ENCODE measurements around the gene PLEKHA3.

Gene PLEKHA3

DNA sequence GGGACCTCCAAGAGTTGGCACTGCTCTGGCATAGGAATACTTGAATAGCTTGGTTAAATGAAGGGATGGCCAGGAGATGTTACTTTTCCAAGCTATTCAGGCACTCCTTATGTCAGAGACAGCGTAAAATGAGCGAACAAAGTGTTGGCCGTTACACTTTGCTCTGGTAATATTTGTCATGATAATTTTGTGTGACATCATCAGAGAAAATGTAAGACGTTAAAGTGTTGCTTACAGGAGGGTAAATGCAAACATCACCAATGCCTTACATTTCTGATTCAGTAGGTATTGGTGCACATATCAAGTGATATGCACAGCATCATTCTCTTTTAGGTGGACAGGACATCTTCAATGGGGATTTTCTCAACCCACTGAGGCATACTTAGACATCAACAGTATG lies 46.0 kb downstream of the PLEKHA3 start:
- no peak for DNase-seq

- no peak for DNase-seq
These were observed 47.3 kb downstream of the PLEKHA3 start for GRCh38 chr2:178527592-178527991.

GRCh38 chr2:178528647-178529046 lies 48.4 kb downstream of the PLEKHA3 start:
- DNase-seq, result no peak

DNA sequence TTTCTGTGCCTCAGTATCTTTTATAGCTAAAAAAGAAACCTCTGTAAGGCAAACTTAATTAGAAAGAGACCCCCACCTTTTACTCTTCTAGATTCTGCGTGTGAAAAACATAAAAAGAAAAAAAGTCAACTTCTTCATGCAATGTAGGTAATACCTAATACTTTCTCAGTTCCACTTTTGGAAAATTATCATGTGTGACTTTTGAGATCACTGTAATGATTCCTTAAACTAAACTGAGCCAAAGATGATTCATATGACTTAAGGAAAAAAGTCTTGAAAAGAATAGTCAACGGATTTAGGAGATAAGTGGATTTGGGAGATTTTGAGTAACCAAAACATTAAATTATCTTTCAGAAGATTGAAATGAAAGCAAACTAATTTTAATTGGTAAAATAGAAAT lies 48.9 kb downstream of the PLEKHA3 start:
- DNase-seq, result no peak

DNA sequence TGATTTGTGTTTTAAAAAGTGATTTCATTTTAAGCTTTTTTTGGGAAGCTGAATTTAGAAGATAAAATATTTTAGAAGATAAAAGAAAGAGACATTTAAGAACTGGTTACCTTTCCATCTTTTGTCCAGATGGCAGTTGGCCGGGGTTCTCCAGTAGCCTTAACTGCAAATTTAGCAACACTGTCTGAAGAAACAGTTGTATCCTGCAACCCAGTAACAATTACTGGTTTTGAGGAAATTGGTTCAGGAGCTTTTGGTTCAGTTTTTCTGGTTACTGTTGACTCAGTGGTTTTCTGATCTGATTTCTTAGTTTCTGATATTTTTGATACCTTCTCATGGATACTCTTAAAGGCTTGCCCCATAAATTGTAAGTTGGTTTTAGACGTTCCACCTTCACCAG lies 49.9 kb downstream of the PLEKHA3 start:
- no peak for DNase-seq

- peak; percentile 69 for DNase-seq
These were observed 50.4 kb downstream of the PLEKHA3 start for GRCh38 chr2:178530625-178531142.

GRCh38 chr2:178531168-178531567 lies 50.9 kb downstream of the PLEKHA3 start:
- DNase-seq, result no peak

DNA sequence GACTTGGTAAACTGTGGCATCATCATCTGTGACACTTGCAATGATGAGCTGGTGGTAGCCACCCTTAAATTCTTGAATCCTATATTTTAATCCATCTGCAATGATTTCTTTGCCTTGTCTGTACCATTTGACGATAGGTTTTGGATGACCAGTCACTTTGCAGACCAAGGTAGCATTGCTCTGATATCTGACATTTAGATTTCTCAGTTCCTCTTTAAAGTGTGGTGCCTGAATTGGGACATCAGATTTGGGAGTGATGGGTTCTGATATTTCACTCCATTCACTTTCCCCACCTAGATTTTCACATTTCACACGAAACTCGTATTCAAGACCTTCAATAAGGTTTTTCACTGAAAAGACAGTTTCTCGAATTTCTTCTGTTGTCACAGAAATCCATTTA lies 55.8 kb downstream of the PLEKHA3 start:
- no peak for DNase-seq

DNA sequence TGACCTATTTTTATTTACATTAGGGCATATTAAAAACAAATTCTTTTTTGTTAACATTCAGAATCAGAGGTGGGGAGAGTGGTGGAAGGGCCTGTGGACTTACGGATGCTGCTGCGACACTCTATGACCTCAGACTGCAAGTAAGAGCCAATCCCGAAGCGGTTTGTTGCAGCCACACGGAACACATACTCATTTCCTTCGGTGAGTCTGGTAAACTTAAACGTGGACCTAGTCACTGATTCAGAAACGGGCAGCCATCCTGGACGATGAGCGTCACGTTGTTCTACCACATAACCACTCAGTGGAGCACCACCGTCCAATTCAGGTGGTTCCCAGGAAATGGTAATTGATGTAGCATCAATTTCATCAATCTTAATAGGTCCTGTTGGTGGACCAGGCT lies 61.9 kb downstream of the PLEKHA3 start:
- no peak for DNase-seq

DNA sequence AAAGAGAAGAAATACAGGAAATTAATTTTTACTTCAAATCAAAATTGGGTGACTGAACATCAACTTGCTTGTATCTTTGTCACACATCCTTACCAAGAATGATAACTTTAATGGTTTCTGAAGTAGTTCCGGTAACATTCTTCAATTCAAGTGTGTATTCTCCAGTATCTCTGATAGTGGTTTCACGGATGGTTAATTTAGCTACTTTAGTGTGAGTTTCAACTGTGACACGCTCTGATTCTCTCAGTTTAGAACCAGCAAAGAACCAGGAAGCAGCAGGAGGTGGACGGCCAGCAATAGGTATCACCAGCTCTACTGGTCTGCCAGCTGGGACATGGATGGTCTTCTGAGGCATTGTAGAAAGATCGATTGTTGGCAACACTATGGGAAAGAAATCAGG lies 62.3 kb downstream of the PLEKHA3 start:
- no peak for DNase-seq

GRCh38 chr2:178550352-178550751 lies 70.1 kb downstream of the PLEKHA3 start:
- DNase-seq, result no peak

- no peak for DNase-seq
These were observed 72.8 kb downstream of the PLEKHA3 start for GRCh38 chr2:178553047-178553446.
